CD14-positive monocyte (primary cell): ENCODE measurements around the gene HOXB1. TPM values are rescaled to one million over a fixed set of nuclear protein-coding genes. Genes with fewer than 3 reads are reported as not detected.

ENCODE experiments used
- DNase-seq, 3 donors: peaks; one replicate each; pipeline ENCODE4 v3.0.0-alpha.2; 2011 to 2022
- H2AFZ ChIP-seq: 2 replicates; pipeline ENCODE4 v1.6.0; 2012; ENCODE audit warnings: mild to moderate bottlenecking, low read depth, low read length, inconsistent platforms; ENCODE audit not compliant: insufficient read depth, poor library complexity, severe bottlenecking
- H3K27ac ChIP-seq, 2 donors: 1 replicate in 1 of 2; 2 replicates in 1 of 2; pipeline ENCODE4 v1.5.1; 2012 to 2013; ENCODE audit warnings: low read length in 2 of 2, control low read depth in 1 of 2, inconsistent platforms in 1 of 2, low read depth in 1 of 2, mild to moderate bottlenecking in 1 of 2
- H3K27me3 ChIP-seq, 2 donors: one replicate each; pipeline versions ENCODE4 v1.6.0 to v1.6.1; 2011 to 2013; ENCODE audit warnings: low read length in 2 of 2; ENCODE audit not compliant: control insufficient read depth in 2 of 2, insufficient read depth in 2 of 2
- H3K36me3 ChIP-seq, 2 donors: replicated peaks in 1 of 2; 1 replicate in 1 of 2; 2 replicates in 1 of 2; pipeline versions ENCODE4 v1.5.1 to v1.6.1; 2012 to 2013; ENCODE audit warnings: low read length in 2 of 2, control low read depth in 1 of 2, inconsistent platforms in 1 of 2, mild to moderate bottlenecking in 1 of 2; ENCODE audit not compliant: insufficient read depth in 2 of 2, control insufficient read depth in 1 of 2
- H3K4me1 ChIP-seq, 2 donors: 1 replicate in 1 of 2; 2 replicates in 1 of 2; pipeline versions ENCODE4 v1.5.1 to v1.6.1; 2012 to 2013; ENCODE audit warnings: low read length in 2 of 2, control low read depth in 1 of 2, inconsistent platforms in 1 of 2, mild to moderate bottlenecking in 1 of 2, moderate library complexity in 1 of 2; ENCODE audit not compliant: insufficient read depth in 2 of 2, control insufficient read depth in 1 of 2
- H3K4me2 ChIP-seq: replicated peaks from 2 replicates; pipeline ENCODE3; 2012; ENCODE audit warnings: low read length, moderate library complexity, mild to moderate bottlenecking; ENCODE audit not compliant: poor library complexity, severe bottlenecking; ENCODE audit errors: extremely low read depth
- H3K4me3 ChIP-seq, 3 experiments: fragments of 200-600 bp in 1 of 3; sonication (generic) in 1 of 3; replicated peaks in 1 of 3; 1 replicate in 2 of 3; 2 replicates in 1 of 3; pipeline ENCODE4 v1.5.1; 2011 to 2013; ENCODE audit warnings: low read length in 3 of 3, mild to moderate bottlenecking in 3 of 3, control low read depth in 2 of 3, low read depth in 2 of 3, inconsistent platforms in 1 of 3, moderate library complexity in 1 of 3
- H3K79me2 ChIP-seq: 2 replicates; pipeline ENCODE4 v1.6.0; 2012; ENCODE audit warnings: mild to moderate bottlenecking, control low read depth, inconsistent platforms, low read length, moderate library complexity; ENCODE audit not compliant: insufficient read depth
- H3K9ac ChIP-seq: 2 replicates; pipeline ENCODE4 v1.6.0; 2017; ENCODE audit warnings: low read length, mild to moderate bottlenecking; ENCODE audit not compliant: insufficient read depth, poor library complexity, severe bottlenecking
- H3K9me3 ChIP-seq, 2 donors: replicated peaks in 1 of 2; 1 replicate in 1 of 2; 2 replicates in 1 of 2; pipeline versions ENCODE4 v1.5.1 to v1.6.1; 2012 to 2013; ENCODE audit warnings: low read length in 2 of 2, control low read depth in 1 of 2; ENCODE audit not compliant: control insufficient read depth in 1 of 2, insufficient read depth in 1 of 2
- H4K20me1 ChIP-seq: 2 replicates; pipeline ENCODE4 v1.6.0; 2012; ENCODE audit warnings: mild to moderate bottlenecking, low read length, control low read depth, moderate library complexity; ENCODE audit not compliant: insufficient read depth
- H3K27ac Mint-ChIP-seq, 7 donors: one replicate each; pipeline ENCODE4 v1.8.0; 2020; ENCODE audit warnings: mild to moderate bottlenecking in 7 of 7, mixed read lengths in 7 of 7, moderate library complexity in 6 of 7, inconsistent platforms in 2 of 7
- H3K27me3 Mint-ChIP-seq, 3 donors: one replicate each; pipeline ENCODE4 v1.8.0; 2021 to 2022; ENCODE audit warnings: low read depth in 3 of 3, mild to moderate bottlenecking in 3 of 3, mixed read lengths in 3 of 3, moderate library complexity in 3 of 3, inconsistent platforms in 1 of 3
- H3K36me3 Mint-ChIP-seq, 2 donors: one replicate each; pipeline ENCODE4 v1.8.0; 2020; ENCODE audit warnings: mixed read lengths in 2 of 2, inconsistent platforms in 1 of 2, mild to moderate bottlenecking in 1 of 2
- H3K4me1 Mint-ChIP-seq: one replicate; pipeline ENCODE4 v1.8.0; 2020; ENCODE audit warnings: mild to moderate bottlenecking, mixed read lengths
- H3K4me3 Mint-ChIP-seq, 2 donors: one replicate each; pipeline ENCODE4 v1.8.0; 2020; ENCODE audit warnings: mild to moderate bottlenecking in 2 of 2, mixed read lengths in 2 of 2, moderate library complexity in 1 of 2
- H3K9me3 Mint-ChIP-seq, 7 donors: one replicate each; pipeline ENCODE4 v1.8.0; 2020 to 2022; ENCODE audit warnings: mixed read lengths in 7 of 7, mild to moderate bottlenecking in 6 of 7, moderate library complexity in 6 of 7, inconsistent platforms in 2 of 7
- CTCF ChIP-seq: fragments of 200-600 bp; IDR thresholded peaks from one replicate; pipeline ENCODE4 v1.8.0; 2022; ENCODE audit warnings: antibody characterized with exemption, mild to moderate bottlenecking
- WGBS: methylation state at CpG from one replicate; pipeline ENCODE4 v1.1.5; 2013; ENCODE audit warnings: missing lambda C conversion rate; ENCODE audit not compliant: insufficient coverage; 5-methylcytosine and 5-hydroxymethylcytosine counted together
- intact Hi-C, 2 donors: fragments of 100-400 bp; cut with micrococcal nuclease; formaldehyde crosslinking; loops; one replicate each; pipeline versions ENCODE4 v1.15.0 to v1.15.1; 2023
- polyA plus RNA-seq, 3 donors: library from polyadenylated mRNA; depleted of rRNA in 1 of 3; unstranded in 2 of 3; stranded (reverse) in 1 of 3; fragments of 300-500 nt in 2 of 3; fragments of >200 nt in 1 of 3; fragmentation: Illumina TruSeq in 2 of 3; gene quantifications; 1 replicate in 2 of 3; 2 replicates in 1 of 3; pipeline ENCODE4 v1.2.3, GENCODE V29; 2012 to 2021

Gene HOXB1
- polyA plus RNA-seq, 3 donors, result not detected

DNA sequence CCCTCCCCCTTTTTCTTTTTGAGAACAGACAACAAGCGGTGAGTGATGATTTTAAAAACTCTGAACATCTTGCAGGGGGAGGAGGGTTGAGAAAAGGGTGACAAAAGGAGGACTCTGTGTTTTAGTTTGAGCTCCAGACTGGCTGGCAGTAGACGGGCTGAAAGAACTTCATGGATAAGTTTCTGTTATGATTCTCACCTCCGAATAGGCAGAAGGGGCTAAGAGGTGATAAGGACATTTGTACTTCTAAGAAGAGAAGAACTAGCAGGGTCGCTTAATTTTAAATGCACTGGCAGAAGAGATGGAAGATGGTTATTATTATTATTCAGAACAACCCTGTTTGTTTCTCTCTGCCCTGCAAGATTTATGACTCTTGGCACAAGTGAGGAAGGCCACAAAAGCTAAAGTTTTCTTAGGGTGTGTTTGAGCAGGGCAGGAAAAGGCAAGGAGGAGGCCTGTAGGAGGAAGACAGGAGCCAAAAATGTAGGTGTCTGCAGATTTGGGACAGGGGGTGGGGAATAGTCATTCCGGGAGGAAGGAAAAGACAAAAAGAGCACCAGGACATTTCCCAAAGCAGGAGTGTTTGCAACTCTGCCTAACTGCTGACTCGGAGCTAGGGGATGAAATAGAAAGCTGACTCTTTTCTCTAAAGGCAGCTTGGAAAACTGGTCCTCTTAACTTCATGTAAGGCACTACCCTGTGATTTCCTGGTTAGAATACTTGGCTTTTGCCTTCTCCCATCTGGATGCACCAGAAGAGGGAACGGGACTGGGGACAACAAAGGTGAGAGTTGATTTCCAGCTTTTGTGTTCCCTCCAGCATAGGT lies 26.0 kb upstream of the HOXB1 start:
- Histone ChIP-seq H3K79me2 (no peaks in the 10 kb centered on the region), H3K4me2 (no peak overlapping the region), H3K36me3 (no peaks in the 10 kb centered on the region), H4K20me1 (no peaks in the 10 kb centered on the region), H3K27me3 (peaks cover 21 to 49% of the 10 kb centered on the region in 2 donors), H3K9ac (no peak overlapping the region), H3K9me3 (no peaks in the 10 kb centered on the region), H2AFZ (no peak overlapping the region), H3K27ac (no peak overlapping the region), H3K4me1 (peaks cover 3 to 8% of the 10 kb centered on the region in 2 donors), H3K4me3 (no peak overlapping the region)
- WGBS, result 93% methylated on average over 2 of the region's 7 CpGs
- peaks cover 51 to 65% (median 61%) of the 10 kb centered on the region in 3 donors for H3K27me3 Mint-ChIP-seq
- H3K9me3 Mint-ChIP-seq, result peaks cover 0 to 11% (median 0%) of the 10 kb centered on the region in 7 donors
- H3K4me1 Mint-ChIP-seq, result peaks cover 14% of the 10 kb centered on the region
- DNase-seq, result no peak
- TF ChIP-seq CTCF, result no peak
- H3K36me3 Mint-ChIP-seq, result peaks cover 2 to 12% of the 10 kb centered on the region in 2 donors
- intact Hi-C loops, result no loop called here
- H3K4me3 Mint-ChIP-seq, result peak overlapping the region in 1 of 2 donors; percentile 66
- H3K27ac Mint-ChIP-seq, result no peak overlapping the region

DNA sequence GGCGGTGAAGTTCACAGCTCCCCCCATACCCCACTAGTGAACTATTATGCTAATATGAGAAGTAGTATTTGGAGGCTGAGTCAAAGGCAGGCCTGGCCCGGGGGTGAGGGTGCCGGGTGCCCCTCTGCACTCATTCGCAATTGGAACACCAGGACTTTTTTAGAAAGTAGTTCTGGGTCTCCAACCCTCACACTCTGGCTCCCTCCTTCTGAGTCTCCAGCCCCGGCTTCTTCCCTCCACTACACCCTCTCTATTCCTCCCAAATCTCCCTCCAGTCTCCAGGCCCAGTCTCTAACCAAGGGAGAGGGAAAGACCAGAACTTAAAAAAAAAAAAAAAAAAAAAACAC lies 25.4 kb upstream of the HOXB1 start:
- no peak for DNase-seq
- H3K27ac ChIP-seq, result no peak overlapping the region
- no peak for TF ChIP-seq CTCF
- H3K4me3 Mint-ChIP-seq, result peak overlapping the region in 1 of 2 donors; percentile 66
- no CpG with 5 or more reads among the region's 5 CpGs for WGBS
- no peak overlapping the region for H3K9ac ChIP-seq
- peaks cover 3 to 8% of the 10 kb centered on the region in 2 donors for H3K4me1 ChIP-seq
- H3K9me3 ChIP-seq, result no peaks in the 10 kb centered on the region
- no peaks in the 10 kb centered on the region for H3K79me2 ChIP-seq
- intact Hi-C loops, result no loop called here
- H3K4me2 ChIP-seq, result no peak overlapping the region
- peaks cover 0 to 11% (median 0%) of the 10 kb centered on the region in 7 donors for H3K9me3 Mint-ChIP-seq
- peaks cover 50 to 62% (median 56%) of the 10 kb centered on the region in 3 donors for H3K27me3 Mint-ChIP-seq
- H3K36me3 ChIP-seq, result no peaks in the 10 kb centered on the region
- H2AFZ ChIP-seq, result no peak overlapping the region
- no peaks in the 10 kb centered on the region for H4K20me1 ChIP-seq
- H3K27ac Mint-ChIP-seq, result no peak overlapping the region
- H3K36me3 Mint-ChIP-seq, result peaks cover 2 to 12% of the 10 kb centered on the region in 2 donors
- H3K4me1 Mint-ChIP-seq, result peaks cover 14% of the 10 kb centered on the region
- H3K4me3 ChIP-seq, result no peak overlapping the region
- peaks cover 21 to 49% of the 10 kb centered on the region in 2 donors for H3K27me3 ChIP-seq
